Non-pigmented ciliary epithelial cell (primary cell): ENCODE results near the gene ARPP21.
"Not testable (repeated sequence)": the region's sequence is repeated elsewhere in the genome, so short reads cannot be mapped to it uniquely, and the experiment has no call there.

Experiments
- DNase-seq: peaks from one replicate; pipeline ENCODE4 v3.0.0-alpha.2; 2010; ENCODE audit warnings: low read depth

The ARPP21 gene

DNA sequence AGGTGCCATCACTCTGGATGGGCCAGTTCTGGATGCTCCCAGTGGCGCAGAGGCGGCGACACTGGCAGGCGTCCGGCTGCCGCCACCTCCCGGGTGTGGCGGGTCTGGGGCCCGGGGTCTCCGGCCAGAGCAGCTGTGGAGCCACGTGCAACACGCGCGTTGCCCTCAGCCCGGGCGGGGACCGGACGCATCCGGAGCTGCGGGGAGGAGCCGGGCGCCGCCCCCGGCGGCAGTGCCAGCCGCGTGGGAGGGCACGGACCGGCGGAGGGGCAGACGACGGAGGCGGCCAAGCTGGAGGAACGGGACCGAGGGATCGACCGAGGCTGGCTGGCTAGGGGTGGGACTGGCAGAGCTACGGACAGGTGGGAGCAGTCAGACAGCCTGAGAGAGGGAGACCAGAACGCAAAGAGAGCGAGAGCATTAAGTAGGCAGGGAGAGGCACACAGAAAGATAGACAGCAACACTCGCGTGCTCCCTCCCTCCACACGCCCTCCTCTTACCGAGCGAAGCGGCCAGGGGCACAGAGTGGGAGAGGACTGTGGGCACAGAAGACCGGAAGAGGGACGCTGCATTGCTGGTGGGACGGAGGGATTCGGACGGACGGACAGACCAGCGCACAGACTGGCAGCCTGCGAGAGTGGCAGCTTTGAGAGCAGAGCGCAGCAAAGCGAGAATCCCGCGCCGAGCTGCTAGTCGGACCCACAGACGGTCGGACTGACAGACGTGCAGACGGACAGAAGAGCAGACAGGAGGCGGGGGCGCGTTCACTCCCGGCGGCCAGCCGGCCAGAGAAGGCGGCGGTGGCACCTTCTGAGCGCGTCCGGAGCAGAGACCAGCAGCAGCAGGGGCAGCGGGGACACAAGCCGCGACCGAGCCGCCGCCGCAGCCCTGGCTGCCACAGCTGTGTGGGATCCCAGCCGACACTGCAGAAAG lies at the start of gene ARPP21:
TSS of gene ARPP21 (plus strand) at position 272 of the 933 bp plus-strand sequence. CDS start 42,227 bp downstream, outside the sequence.
- DNase-seq, result no peak

- no peak for DNase-seq
Measured at GRCh38 chr3:35592589-35593295, 46.6 kb upstream of the ARPP21 start.

DNA sequence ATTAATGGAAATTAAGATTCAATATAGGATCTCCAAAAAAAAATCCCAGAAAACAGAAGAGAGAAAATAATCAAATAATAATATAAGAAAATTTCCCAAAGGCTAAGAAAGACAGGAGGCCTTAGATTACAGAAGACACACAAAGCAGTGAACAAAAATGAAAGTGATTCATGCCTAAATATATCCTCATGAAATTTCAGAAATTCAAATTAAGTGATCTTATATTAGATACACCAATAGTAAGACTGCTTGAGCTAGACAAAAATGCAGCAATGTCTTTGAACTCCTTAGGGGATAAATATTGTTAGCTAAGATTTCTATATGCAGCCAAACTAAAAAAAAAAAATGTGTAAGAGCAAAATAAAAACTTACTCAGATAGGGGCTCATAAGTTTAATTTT lies 44.6 kb upstream of the ARPP21 start:
- no peak for DNase-seq

GRCh38 chr3:35596335-35596995 lies 42.9 kb upstream of the ARPP21 start:
- DNase-seq, result no peak

- no peak for DNase-seq
Measured at GRCh38 chr3:35597490-35597889, 41.8 kb upstream of the ARPP21 start.

DNA sequence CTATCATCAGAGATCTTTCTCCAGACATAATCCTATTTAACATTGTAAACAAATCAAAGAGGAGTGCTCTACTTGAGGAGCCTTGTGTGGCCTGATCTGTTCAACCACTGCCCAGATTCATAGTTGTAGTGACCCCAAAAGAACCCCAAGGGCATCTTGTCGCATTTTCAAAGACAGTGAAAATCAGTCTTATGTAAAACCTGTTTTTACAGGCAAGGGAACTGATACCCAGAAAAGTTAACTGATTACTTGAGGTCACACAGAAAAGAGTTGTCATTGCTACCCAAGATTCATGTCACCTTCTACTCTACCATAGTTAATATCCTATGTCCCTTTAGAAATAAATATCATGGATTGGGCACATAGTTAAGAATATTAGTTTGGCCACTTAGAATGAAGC lies 40.5 kb upstream of the ARPP21 start:
- no peak for DNase-seq

- no peak for DNase-seq
Measured at GRCh38 chr3:35601959-35602358, 37.4 kb upstream of the ARPP21 start.

GRCh38 chr3:35602395-35602936 lies 36.9 kb upstream of the ARPP21 start:
- DNase-seq, result no peak

DNA sequence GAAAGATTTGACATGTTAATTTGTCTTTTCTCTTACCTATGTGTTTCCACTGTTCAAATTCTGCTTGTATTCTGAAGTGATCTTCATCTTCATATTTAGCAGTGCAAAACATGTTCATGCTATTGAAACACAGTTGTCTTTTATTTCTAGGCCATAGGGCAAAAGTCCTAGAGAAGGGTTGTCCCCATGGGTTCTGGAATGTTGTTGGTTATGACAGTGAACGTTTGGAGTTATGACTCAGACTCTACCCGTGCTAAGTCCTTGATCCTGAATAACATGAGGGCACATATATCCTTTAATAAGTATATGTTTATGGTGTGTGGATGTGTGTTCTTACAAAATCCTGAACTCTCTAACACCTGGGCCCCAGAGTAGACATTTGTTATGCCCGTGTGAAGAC lies 23.0 kb upstream of the ARPP21 start:
- no peak for DNase-seq

DNA sequence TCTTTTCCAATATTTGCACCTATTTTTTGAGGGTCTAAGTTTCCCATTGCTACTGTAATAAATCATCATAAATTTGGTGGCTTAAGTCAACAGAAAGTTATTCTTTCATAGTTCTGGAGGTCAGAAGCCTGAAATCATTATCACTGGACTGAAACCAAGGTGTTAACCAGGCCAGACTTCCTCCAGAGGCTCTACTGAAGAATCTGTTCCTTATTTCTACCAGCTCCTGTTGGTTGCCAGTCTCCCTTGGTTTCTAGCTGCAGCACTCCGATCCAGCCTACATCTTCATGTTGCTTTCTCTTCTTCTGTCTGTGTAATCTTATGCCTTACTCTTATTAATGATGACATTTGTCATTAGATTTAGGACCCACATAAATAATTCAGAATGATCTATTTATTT lies 22.0 kb upstream of the ARPP21 start:
- no peak for DNase-seq

DNA sequence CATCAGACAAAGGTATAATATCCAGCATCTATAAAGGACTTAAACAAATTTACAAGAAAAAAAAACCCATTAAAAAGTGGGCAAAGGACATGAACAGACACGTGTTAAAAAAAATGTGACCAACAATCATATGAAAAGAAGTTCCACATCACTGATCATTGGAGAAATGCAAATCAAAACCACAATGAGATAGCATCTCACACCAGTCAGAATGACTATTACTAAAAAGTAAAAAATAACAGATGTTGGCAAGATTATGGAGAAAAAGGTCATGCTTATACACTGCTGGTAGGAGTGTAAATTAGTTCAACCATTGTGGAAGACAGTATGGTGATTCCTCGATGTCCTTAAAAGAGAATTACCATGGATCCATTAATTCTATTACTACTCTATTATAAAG lies 19.1 kb upstream of the ARPP21 start:
- not testable (repeated sequence) for DNase-seq

GRCh38 chr3:35624698-35625097 lies 14.6 kb upstream of the ARPP21 start:
- DNase-seq, result no peak

GRCh38 chr3:35633332-35634124 lies 5.8 kb upstream of the ARPP21 start:
- DNase-seq, result no peak

DNA sequence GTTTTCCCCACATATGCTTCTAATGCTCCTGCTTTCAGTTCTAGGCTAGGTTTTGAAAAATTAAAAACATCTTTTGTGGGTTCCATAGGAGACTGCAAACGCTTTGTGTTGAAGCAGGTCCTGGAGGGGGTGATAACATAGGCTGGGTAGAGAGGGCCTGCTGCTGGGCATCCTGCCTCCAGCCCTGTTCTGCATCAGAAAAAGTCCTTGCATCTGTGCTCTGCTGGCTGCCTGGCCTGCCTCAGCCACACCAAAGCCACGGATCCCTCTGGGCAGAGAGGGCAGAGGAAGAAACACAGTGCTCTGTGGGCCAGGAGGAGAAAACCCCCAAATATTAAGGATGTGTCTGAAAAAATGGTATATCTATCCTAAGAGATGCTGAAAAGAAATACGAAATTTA lies 3.9 kb upstream of the ARPP21 start:
- DNase-seq, result no peak

DNA sequence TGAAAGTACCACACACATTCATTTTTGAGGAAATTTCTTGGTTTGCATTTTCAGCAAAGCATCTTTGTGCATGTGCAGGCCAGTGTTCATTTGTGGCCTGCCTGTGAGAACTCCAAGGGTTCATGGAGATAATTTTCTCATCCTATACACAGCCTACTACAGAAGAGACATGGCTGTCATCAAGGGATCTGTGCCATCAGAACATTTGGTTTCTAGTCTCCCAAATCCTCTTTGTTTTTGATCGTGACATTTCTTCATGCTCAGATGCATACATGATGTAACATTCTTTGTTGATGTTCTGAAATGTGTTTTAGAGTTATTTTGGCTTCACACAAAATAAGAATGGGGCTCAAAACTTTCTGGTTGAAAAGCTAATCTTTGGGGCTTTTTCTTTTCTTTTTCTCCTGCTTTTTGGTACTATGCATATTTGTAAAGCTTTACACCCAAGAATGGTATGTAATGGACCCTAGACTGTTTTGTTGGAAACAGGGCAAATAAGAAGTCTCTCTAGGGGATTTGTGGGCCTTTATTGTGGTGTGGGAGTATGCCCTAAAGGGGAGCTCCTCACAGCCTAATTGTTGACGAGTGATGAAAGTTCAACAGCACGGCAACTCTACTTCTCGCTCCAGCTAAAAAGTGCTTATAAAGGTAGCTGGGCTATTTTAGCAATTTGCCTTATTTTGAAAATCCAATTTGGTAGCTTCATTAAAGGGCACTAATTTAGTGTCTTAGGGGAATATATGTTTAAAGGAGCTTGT lies 3.2 kb upstream of the ARPP21 start:
- no peak for DNase-seq

DNA sequence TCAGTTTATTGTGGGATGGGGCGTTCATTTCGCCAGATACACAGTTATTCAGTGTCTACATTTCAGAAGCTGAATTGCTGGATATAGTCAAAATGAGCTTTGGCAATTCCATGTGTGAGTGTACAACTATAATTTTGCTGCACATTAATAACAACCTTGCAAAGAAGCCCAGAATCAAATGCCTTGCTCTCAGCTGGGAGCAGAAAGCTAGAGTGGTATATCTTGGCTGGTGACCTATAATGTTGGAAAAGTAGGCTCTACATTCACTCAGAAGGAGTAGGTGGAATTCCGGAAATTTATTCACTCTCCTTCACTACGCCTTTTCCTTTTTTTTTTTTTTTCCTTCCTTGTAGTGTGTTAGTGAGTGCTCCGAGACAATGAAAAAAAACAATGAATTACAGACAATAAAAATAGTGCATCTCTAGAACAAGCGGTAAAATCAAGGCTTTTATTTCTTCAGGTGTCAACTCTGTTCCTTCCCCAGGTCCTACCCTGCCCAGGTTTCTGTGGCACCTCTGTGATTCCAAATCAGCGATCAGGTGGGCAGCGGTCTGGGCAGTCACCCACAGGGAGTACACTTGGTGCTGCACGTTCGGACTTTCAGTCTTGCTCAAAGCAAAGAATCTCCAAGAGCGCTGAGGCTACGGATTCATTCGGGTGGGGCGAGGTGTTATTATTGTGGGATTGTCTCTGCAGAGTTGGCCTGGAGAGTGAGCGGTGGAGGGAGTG lies 910 bp upstream of the ARPP21 start:
- DNase-seq, result no peak

GRCh38 chr3:35638980-35639253 lies 408 bp upstream of the ARPP21 start:
- DNase-seq, result no peak

- DNase-seq, result no peak
Measured at GRCh38 chr3:35640190-35641165, 1.2 kb downstream of the ARPP21 start.

DNA sequence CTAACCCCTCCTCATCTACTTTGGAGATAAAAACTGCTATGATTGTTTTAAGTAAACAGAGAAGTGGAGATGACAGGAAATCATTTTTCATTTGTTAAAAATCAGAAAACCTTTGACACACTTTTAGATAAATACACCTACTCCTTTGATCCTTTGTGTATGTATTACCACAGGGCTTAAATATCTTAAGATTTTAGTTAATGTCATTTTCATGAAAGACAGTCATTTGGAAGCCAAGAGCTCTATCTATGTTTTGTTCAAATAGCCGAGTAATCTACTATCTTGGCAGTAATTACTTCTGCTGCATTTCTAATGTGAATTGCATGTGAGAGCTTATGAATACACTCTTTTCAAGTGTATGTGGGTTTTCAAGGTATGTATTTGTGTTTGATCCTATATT lies 2.0 kb downstream of the ARPP21 start:
- DNase-seq, result no peak
